ENCODE data around the gene GNG4. TPM values are rescaled to one million over a fixed set of nuclear protein-coding genes. Genes with fewer than 3 reads are reported as not detected.

The GNG4 gene
- total RNA-seq, 1 donor from 2014 or later, result not detected

- Histone ChIP-seq H3K27ac (no peak overlapping the region), H3K9me3 (no peaks in the 10 kb centered on the region), H3K4me1 (no peaks in the 10 kb centered on the region), H3K4me3 (no peak overlapping the region), H3K36me3 (no peaks in the 10 kb centered on the region), H3K27me3 (ENCODE audit: low read depth) (no peaks in the 10 kb centered on the region)
- TF ChIP-seq CTCF (IDR thresholded peaks at IDR 0.05), result no peak
- no peak for ATAC-seq
- DNase-seq, result no peak
- intact Hi-C loops (cut with DNase I), result no loop called here
Observed at GRCh38 chr1:235586413-235586812, 63.2 kb downstream of the GNG4 start.

GRCh38 chr1:235584973-235585372 is 64.6 kb downstream of the GNG4 start:
- H3K27ac ChIP-seq, result no peak overlapping the region
- no peaks in the 10 kb centered on the region for H3K9me3 ChIP-seq
- no peak for DNase-seq
- no peak overlapping the region for H3K4me3 ChIP-seq
- H3K27me3 ChIP-seq (ENCODE audit: low read depth), result no peaks in the 10 kb centered on the region
- intact Hi-C loops (cut with DNase I), result no loop called here
- no peak for ATAC-seq
- H3K4me1 ChIP-seq, result no peaks in the 10 kb centered on the region
- no peaks in the 10 kb centered on the region for H3K36me3 ChIP-seq
- no peak for TF ChIP-seq CTCF (IDR thresholded peaks at IDR 0.05)

- DNase-seq (no peak), ATAC-seq (peak; percentile 66 to 77)
- H3K9me3 ChIP-seq, result no peaks in the 10 kb centered on the region
- no peaks in the 10 kb centered on the region for H3K4me1 ChIP-seq
- H3K36me3 ChIP-seq, result no peaks in the 10 kb centered on the region
- no peak for TF ChIP-seq CTCF (IDR thresholded peaks at IDR 0.05)
- H3K27me3 ChIP-seq (ENCODE audit: low read depth), result no peaks in the 10 kb centered on the region
- H3K4me3 ChIP-seq, result no peak overlapping the region
- no peak overlapping the region for H3K27ac ChIP-seq
- intact Hi-C loops (cut with DNase I), result no loop called here
Observed at GRCh38 chr1:235583511-235584001, 66.0 kb downstream of the GNG4 start.

- DNase-seq (no peak), ATAC-seq (no peak)
- Histone ChIP-seq H3K4me1 (no peaks in the 10 kb centered on the region), H3K36me3 (no peaks in the 10 kb centered on the region), H3K4me3 (no peak overlapping the region), H3K9me3 (no peaks in the 10 kb centered on the region), H3K27me3 (ENCODE audit: low read depth) (no peaks in the 10 kb centered on the region), H3K27ac (no peak overlapping the region)
- intact Hi-C loops (cut with DNase I), result no loop called here
- no peak for TF ChIP-seq CTCF (IDR thresholded peaks at IDR 0.05)
Observed at GRCh38 chr1:235582130-235582529, 67.5 kb downstream of the GNG4 start.

GRCh38 chr1:235579891-235580290 is 69.7 kb downstream of the GNG4 start:
- no peak for ATAC-seq
- TF ChIP-seq CTCF (IDR thresholded peaks at IDR 0.05), result no peak
- H3K27me3 ChIP-seq (ENCODE audit: low read depth), result no peaks in the 10 kb centered on the region

GRCh38 chr1:235575597-235575996 is 74.0 kb downstream of the GNG4 start:
- no peak overlapping the region for H3K4me3 ChIP-seq
- no peak for TF ChIP-seq CTCF (IDR thresholded peaks at IDR 0.05)
- H3K9me3 ChIP-seq, result no peaks in the 10 kb centered on the region

More at GRCh38 chr1:235579891-235580290, 69.7 kb downstream of the GNG4 start:
- no peak overlapping the region for H3K4me3 ChIP-seq
- no peak overlapping the region for H3K27ac ChIP-seq
- DNase-seq, result no peak
- no peaks in the 10 kb centered on the region for H3K36me3 ChIP-seq
- intact Hi-C loops (cut with DNase I), result no loop called here
- no peaks in the 10 kb centered on the region for H3K9me3 ChIP-seq
- H3K4me1 ChIP-seq, result no peaks in the 10 kb centered on the region

More at GRCh38 chr1:235575597-235575996, 74.0 kb downstream of the GNG4 start:
- Histone ChIP-seq H3K4me1 (no peaks in the 10 kb centered on the region), H3K27me3 (ENCODE audit: low read depth) (no peaks in the 10 kb centered on the region), H3K36me3 (no peaks in the 10 kb centered on the region), H3K27ac (no peak overlapping the region)
- DNase-seq, result no peak
- intact Hi-C loops (cut with DNase I), result no loop called here
- ATAC-seq, result no peak
